HepG2 (cell line): ENCODE results near the gene FGD5. TPM values are rescaled to one million over a fixed set of nuclear protein-coding genes. Genes with fewer than 3 reads are reported as not detected.

Experiments used
- ATAC-seq: fragments of 200-7000 bp; cut with Tn5 transposase; 3 replicates; pipeline ENCODE4 v1.9.1; 2020; ENCODE audit warnings: mild to moderate bottlenecking, moderate library complexity
- BruUV-seq: library from RNA; stranded (reverse); fragments of 400-500 nt; replicated peaks from 2 replicates; lab custom pipeline; 2021; lab: Mats Ljungman, UMichigan
- CTCF ChIA-PET: fragments of 300-600 bp; formaldehyde crosslinking; extraction: SDS; loops from one replicate; lab custom pipeline; 2021; ENCODE audit warnings: low total read pairs, inconsistent platforms, low intra/inter-chr PET ratio; lab: Yijun Ruan, JAX
- POLR2A ChIA-PET: fragments of 350-600 bp; sonication (Branson Sonifier 250); formaldehyde crosslinking; loops from one replicate; lab custom pipeline; 2020; ENCODE audit warnings: antibody characterized with exemption, inconsistent platforms; lab: Yijun Ruan, JAX
- DNase-seq: peaks from one replicate; pipeline ENCODE4 v3.0.0-alpha.2; 2015; ENCODE audit warnings: low spot score
- FAIRE-seq: peaks from 3 replicates; lab custom pipeline; 2011; peaks lifted over from hg19 to GRCh38; lab: Jason Lieb, UNC
- H2AFZ ChIP-seq: one replicate; pipeline ENCODE4 v1.6.1; 2011; ENCODE audit warnings: low read length, inconsistent platforms
- H3K27ac ChIP-seq: fragments of 300-600 bp; 3 replicates; pipeline ENCODE4 v1.8.0; 2011; ENCODE audit warnings: mixed run types, mild to moderate bottlenecking, mixed read lengths, low read length, inconsistent platforms; ENCODE audit not compliant: insufficient read depth; ENCODE audit errors: extremely low read length
- H3K27me3 ChIP-seq, 2 experiments: fragments of 200-600 bp in 1 of 2; 2 replicates in 1 of 2; 3 replicates in 1 of 2; pipeline versions ENCODE4 v1.6.0 to v1.8.0; 2011; ENCODE audit warnings: low read length in 2 of 2, mild to moderate bottlenecking in 2 of 2, moderate library complexity in 2 of 2, inconsistent platforms in 1 of 2; ENCODE audit not compliant: insufficient read depth in 2 of 2, control insufficient read depth in 1 of 2
- H3K36me3 ChIP-seq, 2 experiments: fragments of 200-600 bp in 1 of 2; replicated peaks in 1 of 2; 2 replicates in 1 of 2; 3 replicates in 1 of 2; pipeline versions ENCODE4 v1.5.1 to v1.8.0; 2011; ENCODE audit warnings: low read length in 2 of 2, inconsistent platforms in 1 of 2; ENCODE audit not compliant: insufficient read depth in 2 of 2, control insufficient read depth in 1 of 2
- H3K4me1 ChIP-seq: 2 replicates; pipeline ENCODE4 v1.5.1; 2012; ENCODE audit warnings: low read length, inconsistent platforms; ENCODE audit not compliant: insufficient read depth
- H3K4me2 ChIP-seq: 2 replicates; pipeline ENCODE4 v1.6.0; 2011; ENCODE audit warnings: low read depth, low read length, inconsistent platforms
- H3K4me3 ChIP-seq, 3 experiments: fragments of 200-600 bp in 1 of 3; sonication (generic), shearing (Covaris generic) in 1 of 3; replicated peaks in 1 of 3; 2 replicates each; pipeline ENCODE4 v1.5.1; 2011 to 2016; ENCODE audit warnings: low read length in 3 of 3, inconsistent platforms in 2 of 3, low read depth in 2 of 3, mild to moderate bottlenecking in 2 of 3, control low read depth in 1 of 3, mixed read lengths in 1 of 3; ENCODE audit not compliant: insufficient read depth in 1 of 3
- H3K79me2 ChIP-seq: one replicate; pipeline ENCODE4 v1.6.1; 2011; ENCODE audit warnings: low read length, inconsistent platforms; ENCODE audit not compliant: insufficient read depth
- H3K9ac ChIP-seq: 2 replicates; pipeline ENCODE4 v1.6.0; 2011; ENCODE audit warnings: mild to moderate bottlenecking, low read depth, low read length, inconsistent platforms; ENCODE audit not compliant: insufficient read depth
- H3K9me3 ChIP-seq: 2 replicates; pipeline ENCODE4 v1.5.1; 2012; ENCODE audit warnings: mild to moderate bottlenecking, low read length
- H4K20me1 ChIP-seq: 2 replicates; pipeline ENCODE4 v1.6.0; 2011; ENCODE audit warnings: inconsistent platforms, mild to moderate bottlenecking, low read length, moderate library complexity; ENCODE audit not compliant: insufficient read depth
- CTCF ChIP-seq: sonication (generic); formaldehyde crosslinking; IDR thresholded peaks from 2 replicates; pipeline ENCODE4 v1.5.0; 2020; ENCODE audit warnings: mild to moderate bottlenecking, missing genetic modification reagents, moderate library complexity
- HNRNPL ChIP-seq: fragments of 200-400 bp; formaldehyde crosslinking; IDR thresholded peaks from 2 replicates; pipeline ENCODE4 v1.6.1; 2017; ENCODE audit warnings: mild to moderate bottlenecking, low read depth, low read length
- KDM1A ChIP-seq: IDR thresholded peaks from 2 replicates; pipeline ENCODE4 v1.6.1; 2016; ENCODE audit warnings: missing compliant biosample characterization
- MAZ ChIP-seq, 2 experiments: sonication (generic) in 1 of 2; formaldehyde crosslinking in 1 of 2; IDR thresholded peaks; 2 replicates each; pipeline versions ENCODE4 v1.5.0 to v1.6.1; 2012 to 2020; ENCODE audit warnings: low read depth in 2 of 2, mild to moderate bottlenecking in 2 of 2, borderline replicate concordance in 1 of 2, improper control_type of control experiment in 1 of 2, low read length in 1 of 2, missing genetic modification reagents in 1 of 2, moderate library complexity in 1 of 2
- MXD3 ChIP-seq: IDR thresholded peaks from 2 replicates; pipeline ENCODE4 v1.6.1; 2016; ENCODE audit warnings: mild to moderate bottlenecking, missing biosample characterization, missing genetic modification reagents
- SETDB1 ChIP-seq: sonication (generic); formaldehyde crosslinking; IDR thresholded peaks from 2 replicates; pipeline ENCODE4 v1.5.1; 2020; ENCODE audit warnings: missing genetic modification reagents, mild to moderate bottlenecking, borderline replicate concordance
- TCF7L2 ChIP-seq: IDR thresholded peaks from 2 replicates; pipeline ENCODE4 v1.6.1; 2011; ENCODE audit warnings: mild to moderate bottlenecking, low read depth, low read length, moderate library complexity
- TOE1 ChIP-seq: sonication (generic); formaldehyde crosslinking; IDR thresholded peaks from 2 replicates; pipeline ENCODE4 v1.4.0; 2020; ENCODE audit warnings: mild to moderate bottlenecking, missing genetic modification reagents
- ZFP1 ChIP-seq: IDR thresholded peaks from 2 replicates; pipeline ENCODE4 v1.6.1; 2016
- ZKSCAN1 ChIP-seq: fragments of 150-350 bp; IDR thresholded peaks from 2 replicates; pipeline ENCODE4 v1.6.1; 2014; ENCODE audit warnings: low read length
- ZNF232 ChIP-seq: sonication (generic); formaldehyde crosslinking; IDR thresholded peaks from 2 replicates; pipeline ENCODE4 v1.4.0; 2020; ENCODE audit warnings: missing genetic modification reagents, borderline replicate concordance
- ZNF512B ChIP-seq: sonication (generic); formaldehyde crosslinking; IDR thresholded peaks from 2 replicates; pipeline ENCODE4 v1.5.1; 2020; ENCODE audit warnings: missing genetic modification reagents, mild to moderate bottlenecking, borderline replicate concordance
- ZNF556 ChIP-seq: sonication (generic); formaldehyde crosslinking; IDR thresholded peaks from 2 replicates; pipeline ENCODE4 v1.4.0; 2020; ENCODE audit warnings: mild to moderate bottlenecking, missing genetic modification reagents, borderline replicate concordance
- ZNF780A ChIP-seq: sonication (generic); formaldehyde crosslinking; IDR thresholded peaks from 2 replicates; pipeline ENCODE4 v1.8.0; 2022; ENCODE audit warnings: mild to moderate bottlenecking, missing genetic modification reagents, moderate library complexity
- WGBS: methylation state at CpG from one replicate; pipeline ENCODE4 v1.1.6; 2017; ENCODE audit warnings: low lambda C conversion rate; 5-methylcytosine and 5-hydroxymethylcytosine counted together
- in situ Hi-C: cut with HindIII; loops from 2 replicates; pipeline ENCODE4 v1.10.0; 2017; ENCODE audit warnings: low pct_unique_long_range_greater_than_20kb; ENCODE audit not compliant: extremely low pct_ligation_motif_present
- intact Hi-C: fragments of 100-400 bp; cut with micrococcal nuclease; formaldehyde crosslinking; loops from one replicate; pipeline ENCODE4 v1.10.0; 2022; ENCODE audit not compliant: unreplicated experiment
- polyA plus RNA-seq, 8 experiments: library from polyadenylated mRNA; depleted of rRNA in 3 of 8; stranded (reverse) in 7 of 8; unstranded in 1 of 8; fragments of >200 nt; fragmentation: Illumina TruSeq in 4 of 8; extraction: Trizol in 4 of 8; gene quantifications; 2 replicates each; pipeline versions ENCODE4 v1.2.1 to v1.2.3, GENCODE V29; 2011 to 2016; ENCODE audit warnings: low read depth in 4 of 8, missing spikeins in 1 of 8, mixed read lengths in 1 of 8; ENCODE audit not compliant: insufficient read depth in 1 of 8
- total RNA-seq, 5 experiments: library from RNA; depleted of rRNA; stranded (reverse); fragments of >200 nt; fragmentation: Illumina TruSeq; extraction: Trizol; gene quantifications; 2 replicates each; pipeline ENCODE4 v1.2.3, GENCODE V29; 2016; ENCODE audit warnings: low read depth in 1 of 5

FGD5 gene
- total and polyA plus RNA-seq, 2 of the 13 experiments (the other 11 are each of a cell fraction or from before 2014, with no cell fraction given): 0.17 TPM; not detected in 1

- Histone ChIP-seq H3K4me3 (no peak overlapping the region), H3K9ac (no peak overlapping the region), H3K36me3 (no peaks in the 10 kb centered on the region), H2AFZ (no peak overlapping the region), H3K4me2 (no peak overlapping the region), H3K4me1 (peaks cover 62% of the 10 kb centered on the region), H3K27ac (no peak overlapping the region), H4K20me1 (no peaks in the 10 kb centered on the region; the same call in 1 of the 2 replicates), H3K79me2 (no peaks in the 10 kb centered on the region), H3K9me3 (no peaks in the 10 kb centered on the region), H3K27me3 (no peaks in the 10 kb centered on the region)
- no peak for DNase-seq
- intact Hi-C loops (no loop called here), in situ Hi-C loops (no loop called here)
- no peak for FAIRE-seq
- 91% methylated on average over 4 of the region's 4 CpGs for WGBS
- BruUV-seq: no TSS peak
- TF ChIP-seq MAZ (IDR thresholded peaks at IDR 0.05; ENCODE audit: borderline replicate concordance, low read depth, low read length) (no peak), MAZ (CRISPR knock-in tag; IDR thresholded peaks at IDR 0.05; ENCODE audit: low read depth) (no peak), ZNF232 (no peak), HNRNPL (no peak)
- ChIA-PET POLR2A (no interaction called here), CTCF (no interaction called here)
- no peak for ATAC-seq
These were observed 120.2 kb downstream of the FGD5 start for GRCh38 chr3:14938954-14939353.

- H3K9me3 ChIP-seq: no peaks in the 10 kb centered on the region
- in situ Hi-C loops (no loop called here), intact Hi-C loops (loop anchor here (2.0 to 10.0 kb wide), 2 partner anchors 17 to 263 kb away; partner anchors contain the start of gene CAPN7)
- no TSS peak for BruUV-seq
- H2AFZ ChIP-seq: no peak overlapping the region
- ChIA-PET CTCF (no interaction called here), POLR2A (no interaction called here)
- no peak overlapping the region for H3K9ac ChIP-seq
- peaks cover 21% of the 10 kb centered on the region for H3K79me2 ChIP-seq
- FAIRE-seq (no peak), ATAC-seq (peak; percentile 60), DNase-seq (no peak)
- peaks cover 4 to 12% of the 10 kb centered on the region in 2 experiments; a peak in 4 of 5 replicates for H3K36me3 ChIP-seq
- no peaks in the 10 kb centered on the region; the same call in 1 of the 2 replicates for H4K20me1 ChIP-seq
- H3K27me3 ChIP-seq: no peaks in the 10 kb centered on the region
- H3K4me1 ChIP-seq: peaks cover 52% of the 10 kb centered on the region
- H3K27ac ChIP-seq: no peak overlapping the region
- H3K4me2 ChIP-seq: 0 out of 2 replicates have a peak overlapping the region, but pooled peaks have one; percentile 13
- H3K4me3 ChIP-seq: no peak overlapping the region
- 82% methylated on average over 1 of the region's 1 CpG for WGBS
- TF ChIP-seq ZFP1: no peak
- TF ChIP-seq SETDB1: no peak
- TF ChIP-seq MXD3: no peak
- no peak for TF ChIP-seq ZNF512B (CRISPR knock-in tag)
- no peak for TF ChIP-seq ZNF556 (CRISPR knock-in tag)
- TF ChIP-seq ZKSCAN1: no peak
- no peak for TF ChIP-seq KDM1A (CRISPR knock-in tag)
- TF ChIP-seq TOE1 (CRISPR knock-in tag): no peak
- TF ChIP-seq TCF7L2: no peak
- TF ChIP-seq CTCF (CRISPR knock-in tag): no peak
- no peak for TF ChIP-seq ZNF780A (CRISPR knock-in tag)
These were observed 123.1 kb downstream of the FGD5 start for GRCh38 chr3:14941871-14942270.
